GM18498 (cell line): ENCODE results near the gene CD69.
A peak's percentile ranks its signal among the peaks of the same experiment; 100 is the strongest.

ENCODE experiments used
- ATAC-seq: cut with Tn5 transposase; IDR thresholded peaks from one replicate; pipeline ENCODE4 v1.9.1; 2021; ENCODE audit warnings: mild to moderate bottlenecking, moderate library complexity; ENCODE audit not compliant: unreplicated experiment

CD69 gene

GRCh38 chr12:9760699-9761418 lies at the start of gene CD69:
Gene CD69, minus strand, starts transcription at chr12:9760901. Its CDS starts 81 bp downstream, at chr12:9760820.
- peak; percentile 42 for ATAC-seq

- no peak for ATAC-seq
Measured at GRCh38 chr12:9809866-9810265, 49.2 kb upstream of the CD69 start.

GRCh38 chr12:9809338-9809737 lies 48.6 kb upstream of the CD69 start:
- ATAC-seq, result no peak

- ATAC-seq, result no peak
Measured at GRCh38 chr12:9808504-9808903, 47.8 kb upstream of the CD69 start.

- no peak for ATAC-seq
Measured at GRCh38 chr12:9806714-9807113, 46.0 kb upstream of the CD69 start.

- no peak for ATAC-seq
Measured at GRCh38 chr12:9805883-9806282, 45.2 kb upstream of the CD69 start.

- no peak for ATAC-seq
Measured at GRCh38 chr12:9799961-9800360, 39.3 kb upstream of the CD69 start.

- ATAC-seq, result peak; percentile 94
Measured at GRCh38 chr12:9797722-9798619, 37.3 kb upstream of the CD69 start.

GRCh38 chr12:9796971-9797370 lies 36.3 kb upstream of the CD69 start:
- no peak for ATAC-seq

GRCh38 chr12:9796346-9796745 lies 35.6 kb upstream of the CD69 start:
- ATAC-seq, result no peak

- ATAC-seq, result no peak
Measured at GRCh38 chr12:9795945-9796344, 35.2 kb upstream of the CD69 start.

GRCh38 chr12:9794484-9795093 lies 33.9 kb upstream of the CD69 start:
- no peak for ATAC-seq

- ATAC-seq, result no peak
Measured at GRCh38 chr12:9793779-9794395, 33.2 kb upstream of the CD69 start.

- ATAC-seq, result no peak
Measured at GRCh38 chr12:9792961-9793617, 32.4 kb upstream of the CD69 start.

GRCh38 chr12:9792185-9792900 lies 31.6 kb upstream of the CD69 start:
- ATAC-seq, result no peak

- no peak for ATAC-seq
Measured at GRCh38 chr12:9786726-9787717, 26.3 kb upstream of the CD69 start.

- ATAC-seq, result no peak
Measured at GRCh38 chr12:9784816-9785215, 24.1 kb upstream of the CD69 start.

GRCh38 chr12:9784326-9784725 lies 23.6 kb upstream of the CD69 start:
- ATAC-seq, result no peak
